ENCODE measurements around the gene IL1RAPL1. TPM values are rescaled to one million over a fixed set of nuclear protein-coding genes. Genes with fewer than 3 reads are reported as not detected.

IL1RAPL1 gene
- total and polyA plus RNA-seq, 2 experiments from 2014 or later = 0.18 to 0.49 TPM

- TF ChIP-seq EZH2phosphoT487 (IDR thresholded peaks at IDR 0.05; ENCODE audit: unreplicated experiment) = no peak
- TF ChIP-seq ETS1 (IDR thresholded peaks at IDR 0.05) = no peak
- TF ChIP-seq POLR2AphosphoS5 (IDR thresholded peaks at IDR 0.05; ENCODE audit: low read depth) = no peak
Measured at GRCh38 chrX:29580560-29580959, 993.3 kb downstream of the IL1RAPL1 start (continued).

DNA sequence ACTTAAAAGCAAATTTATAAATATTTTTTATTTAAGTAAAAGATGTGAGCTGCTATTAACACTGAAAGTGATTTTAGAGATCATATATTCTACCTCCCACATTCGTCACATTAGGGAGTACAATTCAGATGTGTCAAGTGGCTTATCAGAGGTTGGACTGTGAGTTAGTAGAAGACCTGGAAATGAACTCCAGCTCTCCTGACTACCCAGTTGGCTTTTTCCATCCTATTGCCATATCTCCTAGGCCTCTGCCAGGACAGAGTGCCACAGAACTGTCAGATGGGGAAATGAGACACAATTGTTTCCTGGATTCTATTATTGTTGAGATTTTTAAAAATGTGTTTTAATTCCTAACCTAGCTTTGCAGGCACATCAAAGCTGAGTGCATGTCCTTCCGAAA is 994.0 kb downstream of the IL1RAPL1 start:
- Histone ChIP-seq H3K9me2 (ENCODE audit: insufficient read depth) (no peaks in the 10 kb centered on the region), H3F3A (replicated peaks; ENCODE audit: low read depth) (no peaks in the 10 kb centered on the region), H3K27ac (ENCODE audit: low read depth) (no peak overlapping the region), H3K4me1 (ENCODE audit: insufficient read depth) (no peaks in the 10 kb centered on the region), H3K4me3 (no peak overlapping the region), H4K20me1 (replicated peaks; ENCODE audit: insufficient read depth) (no peaks in the 10 kb centered on the region), H2AFZ (no peak overlapping the region), H3K4me2 (no peak overlapping the region), H3K27me3 (ENCODE audit: insufficient read depth) (no peaks in the 10 kb centered on the region), H3K79me2 (replicated peaks; ENCODE audit: insufficient read depth) (no peaks in the 10 kb centered on the region), H3K36me3 (ENCODE audit: insufficient read depth) (no peaks in the 10 kb centered on the region)
- no peaks in the 10 kb centered on the region for H3K4me1 Mint-ChIP-seq
- no peaks in the 10 kb centered on the region for H3K9me3 Mint-ChIP-seq
- H3K27ac Mint-ChIP-seq = no peak overlapping the region
- H3K36me3 Mint-ChIP-seq (ENCODE audit: low read depth) = no peaks in the 10 kb centered on the region
- ATAC-seq (no peak), DNase-seq (ENCODE audit: low spot score) (no peak)
- H3K27me3 Mint-ChIP-seq (ENCODE audit: insufficient read depth, low read depth, poor library complexity) = no peaks in the 10 kb centered on the region
- no peak overlapping the region for H3K4me3 Mint-ChIP-seq
- TF ChIP-seq ZNF462 (CRISPR knock-in tag; IDR thresholded peaks at IDR 0.05) = no peak
- no peak for TF ChIP-seq CTCF (conservative IDR thresholded peaks at IDR 0.05; ENCODE audit: low read depth in 2 of 2)
- no peak for TF ChIP-seq NANOG (IDR thresholded peaks at IDR 0.05; ENCODE audit: borderline replicate concordance)
- no peak for TF ChIP-seq JUNB (IDR thresholded peaks at IDR 0.05; ENCODE audit: unreplicated experiment)
- no peak for TF ChIP-seq ETS1 (IDR thresholded peaks at IDR 0.05)
- no peak for TF ChIP-seq CREB1 (CRISPR knock-in tag; IDR thresholded peaks at IDR 0.05; ENCODE audit: low read depth)
- no peak for TF ChIP-seq REST (IDR thresholded peaks at IDR 0.05; ENCODE audit: unreplicated experiment)
- no peak for TF ChIP-seq STAT1 (IDR thresholded peaks at IDR 0.05; ENCODE audit: unreplicated experiment)
- no peak for TF ChIP-seq EZH2 (IDR thresholded peaks at IDR 0.05; ENCODE audit: low read depth, unreplicated experiment)
- TF ChIP-seq POLR2AphosphoS5 (IDR thresholded peaks at IDR 0.05; ENCODE audit: low read depth) = no peak
- no peak for TF ChIP-seq EZH2phosphoT487 (IDR thresholded peaks at IDR 0.05; ENCODE audit: unreplicated experiment)
- TF ChIP-seq ZNF331 (CRISPR knock-in tag; IDR thresholded peaks at IDR 0.05; ENCODE audit: low read depth) = no peak

All from GM23338 (cell line).